ENCODE results near the gene ETFA. TPM values are rescaled to one million over a fixed set of nuclear protein-coding genes. Genes with fewer than 3 reads are reported as not detected.
"Not testable (repeated sequence)": the region's sequence is repeated elsewhere in the genome, so short reads cannot be mapped to it uniquely, and the experiment has no call there.

The ETFA gene
- total RNA-seq, 1 donor from 2014 or later = 68.7 TPM

DNA sequence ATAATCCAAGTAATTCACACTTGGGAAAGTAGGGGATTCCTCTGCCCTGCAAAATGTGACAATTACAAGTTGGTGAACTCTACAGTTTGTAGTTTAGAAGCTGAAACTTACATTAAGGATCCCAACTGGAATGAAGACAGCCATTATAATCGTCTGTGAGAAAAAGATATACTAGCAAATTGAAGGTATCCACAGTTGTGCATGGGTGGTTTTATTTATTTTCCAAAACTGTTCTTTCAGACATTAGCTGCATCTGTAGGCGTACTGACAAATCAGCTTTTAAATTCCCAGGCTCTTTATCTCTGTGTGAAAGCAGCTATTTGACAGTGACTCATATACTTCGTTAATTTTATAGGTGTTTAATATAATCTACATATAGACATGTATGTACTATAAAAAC is 12.8 kb upstream of the ETFA start:
- no peak for DNase-seq (ENCODE audit: low read depth)
- peaks cover 7% of the 10 kb centered on the region for H3K27me3 ChIP-seq (ENCODE audit: control insufficient read depth, insufficient read depth, low read length)
- H3K36me3 ChIP-seq (ENCODE audit: control insufficient read depth, insufficient read depth, low read length) = no peaks in the 10 kb centered on the region
- no peak for TF ChIP-seq CTCF (IDR thresholded peaks at IDR 0.05; ENCODE audit: insufficient read depth, low read length, poor library complexity, severe bottlenecking)
- no peak overlapping the region for H3K4me3 ChIP-seq (ENCODE audit: low read depth, low read length)

- Histone ChIP-seq H3K4me3 (ENCODE audit: low read depth, low read length) (no peak overlapping the region), H3K36me3 (ENCODE audit: control insufficient read depth, insufficient read depth, low read length) (no peaks in the 10 kb centered on the region), H3K27me3 (ENCODE audit: control insufficient read depth, insufficient read depth, low read length) (peaks cover 7% of the 10 kb centered on the region)
- no peak for DNase-seq (ENCODE audit: low read depth)
- no peak for TF ChIP-seq CTCF (IDR thresholded peaks at IDR 0.05; ENCODE audit: insufficient read depth, low read length, poor library complexity, severe bottlenecking)
Measured at GRCh38 chr15:76321602-76322001, 10.3 kb upstream of the ETFA start.

DNA sequence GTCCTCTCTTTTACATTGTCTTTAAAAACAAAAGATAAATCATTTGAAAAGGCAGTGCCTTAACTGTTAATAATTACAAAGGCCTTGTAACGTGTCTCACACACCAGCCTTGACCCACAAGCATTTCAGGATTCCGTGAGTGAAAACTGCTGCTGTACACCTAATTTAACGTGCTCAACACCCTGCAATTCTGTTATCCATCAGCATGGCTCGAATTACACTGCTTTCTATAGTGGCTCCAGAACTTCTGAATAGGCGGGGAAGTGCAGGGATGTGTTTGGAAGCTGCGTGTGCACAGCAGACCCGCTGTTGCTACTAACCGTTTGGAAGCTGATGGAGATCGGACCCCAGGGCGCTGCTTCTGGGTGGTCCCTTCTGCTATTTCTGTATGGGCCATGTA is 9.9 kb upstream of the ETFA start:
- no peak for TF ChIP-seq CTCF (IDR thresholded peaks at IDR 0.05; ENCODE audit: insufficient read depth, low read length, poor library complexity, severe bottlenecking)
- Histone ChIP-seq H3K27me3 (ENCODE audit: control insufficient read depth, insufficient read depth, low read length) (peaks cover 7% of the 10 kb centered on the region), H3K4me3 (ENCODE audit: low read depth, low read length) (no peak overlapping the region), H3K36me3 (ENCODE audit: control insufficient read depth, insufficient read depth, low read length) (no peaks in the 10 kb centered on the region)
- DNase-seq (ENCODE audit: low read depth) = no peak

DNA sequence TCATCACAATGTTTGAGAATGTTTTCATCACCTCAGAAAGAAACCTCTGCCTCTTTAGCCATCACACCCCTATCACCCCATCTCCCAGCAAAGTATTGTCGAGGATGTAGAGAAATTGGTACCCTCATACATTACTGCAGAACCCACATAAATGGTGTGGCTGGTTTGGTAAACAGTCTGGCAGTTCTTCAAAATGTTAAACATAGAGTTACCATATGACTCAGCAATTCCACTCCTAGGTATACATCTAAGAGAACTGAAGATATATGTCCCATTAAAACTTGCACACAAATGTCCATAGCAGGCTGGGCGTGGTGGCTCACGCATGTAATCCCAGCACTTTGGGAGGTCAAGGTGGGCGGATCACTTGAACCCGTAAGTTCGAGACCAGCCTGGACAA is 8.7 kb upstream of the ETFA start:
- H3K36me3 ChIP-seq (ENCODE audit: control insufficient read depth, insufficient read depth, low read length) = no peaks in the 10 kb centered on the region
- no peak for TF ChIP-seq CTCF (IDR thresholded peaks at IDR 0.05; ENCODE audit: insufficient read depth, low read length, poor library complexity, severe bottlenecking)
- no peak for DNase-seq (ENCODE audit: low read depth)
- no peak overlapping the region for H3K4me3 ChIP-seq (ENCODE audit: low read depth, low read length)
- peaks cover 7% of the 10 kb centered on the region for H3K27me3 ChIP-seq (ENCODE audit: control insufficient read depth, insufficient read depth, low read length)

- no peaks in the 10 kb centered on the region for H3K27me3 ChIP-seq (ENCODE audit: control insufficient read depth, insufficient read depth, low read length)
- H3K4me3 ChIP-seq (ENCODE audit: low read depth, low read length) = no peak overlapping the region
- no peak for DNase-seq (ENCODE audit: low read depth)
- H3K36me3 ChIP-seq (ENCODE audit: control insufficient read depth, insufficient read depth, low read length) = no peaks in the 10 kb centered on the region
- no peak for TF ChIP-seq CTCF (IDR thresholded peaks at IDR 0.05; ENCODE audit: insufficient read depth, low read length, poor library complexity, severe bottlenecking)
Measured at GRCh38 chr15:76313731-76314130, 2.5 kb upstream of the ETFA start.

- H3K4me3 ChIP-seq (ENCODE audit: low read depth, low read length); DNase-seq (ENCODE audit: low read depth); H3K27me3 ChIP-seq (ENCODE audit: control insufficient read depth, insufficient read depth, low read length); H3K36me3 ChIP-seq (ENCODE audit: control insufficient read depth, insufficient read depth, low read length): not testable (repeated sequence)
Measured at GRCh38 chr15:76313175-76313567, 1.9 kb upstream of the ETFA start.

Data from kidney epithelial cell (primary cell).